ENCODE measurements around the gene ATP10A.

Gene ATP10A

DNA sequence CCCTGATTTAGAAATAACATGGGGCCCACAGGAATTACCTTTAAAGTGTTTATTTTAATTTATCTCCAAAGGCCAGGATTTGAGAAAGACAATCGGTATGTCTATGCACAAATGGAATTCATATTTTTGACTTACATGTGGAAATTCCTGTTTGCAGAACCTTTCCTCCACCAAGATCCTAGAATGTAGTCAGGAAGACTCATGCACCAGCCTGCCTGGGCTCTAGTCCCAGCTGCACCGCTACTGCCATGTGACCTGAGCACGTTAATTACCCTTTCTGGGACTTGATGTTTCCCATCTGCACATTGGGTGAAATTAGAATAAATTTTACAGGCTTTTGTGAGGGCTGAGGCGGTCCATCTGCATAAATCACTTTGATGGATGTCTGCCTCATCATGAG is 194.2 kb downstream of the ATP10A start:
- no peak overlapping the region for H3K4me3 ChIP-seq (ENCODE audit: low read depth, low read length)
- TF ChIP-seq, protein P1, sequence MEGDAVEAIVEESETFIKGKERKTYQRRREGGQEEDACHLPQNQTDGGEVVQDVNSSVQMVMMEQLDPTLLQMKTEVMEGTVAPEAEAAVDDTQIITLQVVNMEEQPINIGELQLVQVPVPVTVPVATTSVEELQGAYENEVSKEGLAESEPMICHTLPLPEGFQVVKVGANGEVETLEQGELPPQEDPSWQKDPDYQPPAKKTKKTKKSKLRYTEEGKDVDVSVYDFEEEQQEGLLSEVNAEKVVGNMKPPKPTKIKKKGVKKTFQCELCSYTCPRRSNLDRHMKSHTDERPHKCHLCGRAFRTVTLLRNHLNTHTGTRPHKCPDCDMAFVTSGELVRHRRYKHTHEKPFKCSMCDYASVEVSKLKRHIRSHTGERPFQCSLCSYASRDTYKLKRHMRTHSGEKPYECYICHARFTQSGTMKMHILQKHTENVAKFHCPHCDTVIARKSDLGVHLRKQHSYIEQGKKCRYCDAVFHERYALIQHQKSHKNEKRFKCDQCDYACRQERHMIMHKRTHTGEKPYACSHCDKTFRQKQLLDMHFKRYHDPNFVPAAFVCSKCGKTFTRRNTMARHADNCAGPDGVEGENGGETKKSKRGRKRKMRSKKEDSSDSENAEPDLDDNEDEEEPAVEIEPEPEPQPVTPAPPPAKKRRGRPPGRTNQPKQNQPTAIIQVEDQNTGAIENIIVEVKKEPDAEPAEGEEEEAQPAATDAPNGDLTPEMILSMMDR (IDR thresholded peaks at IDR 0.05; ENCODE audit: low read depth, low read length), result no peak

DNA sequence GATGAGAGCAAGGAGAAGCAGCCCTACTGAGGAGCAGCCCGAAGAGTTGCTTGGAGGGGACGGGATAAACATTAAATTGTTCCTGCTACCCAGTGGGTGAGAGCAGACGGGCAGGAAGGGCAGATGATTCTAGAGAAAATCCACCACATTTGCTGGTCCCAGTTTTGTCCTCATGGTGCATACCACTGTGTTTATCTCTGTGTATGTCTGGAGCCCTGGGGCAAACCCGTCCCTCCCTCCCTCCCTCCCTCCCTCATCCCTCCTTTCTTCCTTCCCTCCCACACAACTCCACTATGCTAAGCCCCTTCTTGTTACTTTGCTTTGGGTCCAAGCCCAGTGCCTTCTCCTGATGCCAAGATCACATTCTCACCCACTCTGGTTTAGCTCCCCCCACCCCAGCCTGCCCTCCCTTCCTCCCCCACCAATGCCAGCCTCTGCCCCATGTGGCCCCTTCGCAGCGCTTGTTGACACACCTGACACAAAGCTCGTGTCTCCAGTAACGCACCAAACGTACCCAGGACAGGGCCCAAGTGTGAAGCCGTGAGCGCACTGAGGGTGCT is 194.8 kb downstream of the ATP10A start:
- TF ChIP-seq, protein P1 (IDR thresholded peaks at IDR 0.05; ENCODE audit: low read depth, low read length), result no peak

GRCh38 chr15:25667829-25668228 is 195.3 kb downstream of the ATP10A start:
- TF ChIP-seq, protein P1 (IDR thresholded peaks at IDR 0.05; ENCODE audit: low read depth, low read length), result no peak
- H3K4me3 ChIP-seq (ENCODE audit: low read depth, low read length), result no peak overlapping the region

More for the DNA sequence above, 194.8 kb downstream of the ATP10A start:
- H3K4me3 ChIP-seq (ENCODE audit: low read depth, low read length), result no peak overlapping the region

- TF ChIP-seq, protein P1 (IDR thresholded peaks at IDR 0.05; ENCODE audit: low read depth, low read length), result no peak
- no peak overlapping the region for H3K4me3 ChIP-seq (ENCODE audit: low read depth, low read length)
These were observed 197.2 kb downstream of the ATP10A start for GRCh38 chr15:25665913-25666312.

GRCh38 chr15:25664761-25665160 is 198.4 kb downstream of the ATP10A start:
- no peak overlapping the region for H3K4me3 ChIP-seq (ENCODE audit: low read depth, low read length)
- TF ChIP-seq, protein P1 (IDR thresholded peaks at IDR 0.05; ENCODE audit: low read depth, low read length), result no peak

DNA sequence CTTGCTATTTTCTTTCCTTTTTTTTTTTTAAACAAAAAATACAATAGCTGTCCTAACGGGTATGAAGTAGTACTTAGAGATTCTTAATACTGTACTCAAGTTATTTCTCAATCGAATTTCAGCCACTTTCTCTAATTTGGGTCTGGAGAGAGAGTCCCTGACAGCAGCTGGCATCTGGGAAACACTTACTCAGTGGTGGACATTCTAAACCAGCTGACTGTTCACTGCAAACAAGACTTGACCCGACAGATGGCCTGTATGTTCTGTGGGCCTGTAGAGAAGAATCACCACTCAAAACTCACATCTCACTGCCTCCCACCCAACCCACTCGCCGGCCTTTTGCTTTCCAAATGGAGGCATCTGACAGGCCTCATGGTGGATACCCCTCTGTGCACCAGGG is 199.6 kb downstream of the ATP10A start:
- H3K4me3 ChIP-seq (ENCODE audit: low read depth, low read length), result no peak overlapping the region
- TF ChIP-seq, protein P1 (IDR thresholded peaks at IDR 0.05; ENCODE audit: low read depth, low read length), result no peak

DNA sequence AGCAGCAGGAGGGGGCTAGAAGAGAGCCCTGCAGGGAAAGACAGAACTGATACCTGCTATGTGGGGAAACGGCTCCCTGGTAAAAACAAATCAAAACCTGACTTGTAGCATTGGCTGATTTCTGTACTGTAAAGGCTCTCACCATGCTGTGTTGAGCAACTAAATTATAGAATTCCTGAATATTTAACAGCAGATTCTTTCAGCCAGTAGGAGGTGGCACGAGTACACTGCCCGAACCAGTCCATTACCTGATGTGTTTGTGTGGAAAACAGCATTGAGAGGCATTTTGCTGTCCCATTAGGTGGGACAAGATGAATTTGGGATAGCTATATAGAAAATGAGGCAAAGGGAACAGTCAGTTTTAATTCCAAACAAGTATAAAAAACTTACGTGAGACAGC is 201.2 kb downstream of the ATP10A start:
- TF ChIP-seq, protein P1 (IDR thresholded peaks at IDR 0.05; ENCODE audit: low read depth, low read length), result 0 out of 2 replicates have a peak, but pooled peaks have one; percentile 7
- no peak overlapping the region for H3K4me3 ChIP-seq (ENCODE audit: low read depth, low read length)
